Heart left ventricle (tissue), 16 donors: ENCODE data around the gene C5. TPM values are rescaled to one million over a fixed set of nuclear protein-coding genes. Genes with fewer than 3 reads are reported as not detected.

ENCODE experiments used
- ATAC-seq, 4 donors: fragments of 200-7000 bp; cut with Tn5 transposase; one replicate each; pipeline ENCODE4 v1.9.1; 2020 to 2022; ENCODE audit warnings: moderate library complexity in 4 of 4, mild to moderate bottlenecking in 3 of 4, moderate number of reproducible peaks in 1 of 4
- DNase-seq, 5 donors: peaks; one replicate each; pipeline ENCODE4 v3.0.0-alpha.2; 2020
- H3K27ac ChIP-seq, 12 donors: fragments of 200-600 bp; sonication (generic) in 4 of 12; one replicate each; pipeline versions ENCODE4 v1.5.0 to v1.8.0; 2016 to 2022; ENCODE audit warnings: mild to moderate bottlenecking in 2 of 12
- H3K27me3 ChIP-seq, 9 donors: fragments of 200-600 bp; sonication (generic) in 2 of 9; one replicate each; pipeline versions ENCODE4 v1.5.1 to v1.8.0; 2016 to 2022; ENCODE audit warnings: mild to moderate bottlenecking in 3 of 9
- H3K36me3 ChIP-seq, 9 donors: fragments of 200-600 bp; sonication (generic) in 2 of 9; one replicate each; pipeline versions ENCODE4 v1.5.0 to v1.8.0; 2018 to 2022; ENCODE audit warnings: mild to moderate bottlenecking in 2 of 9
- H3K4me1 ChIP-seq, 12 donors: fragments of 200-600 bp; sonication (generic) in 4 of 12; one replicate each; pipeline versions ENCODE4 v1.5.0 to v1.8.0; 2016 to 2022; ENCODE audit warnings: mild to moderate bottlenecking in 3 of 12
- H3K4me3 ChIP-seq, 12 donors: fragments of 200-600 bp; sonication (generic) in 4 of 12; one replicate each; pipeline versions ENCODE4 v1.5.0 to v1.8.0; 2017 to 2022; ENCODE audit warnings: mild to moderate bottlenecking in 9 of 12, moderate library complexity in 4 of 12
- H3K9me3 ChIP-seq, 12 donors: fragments of 200-600 bp; sonication (generic) in 4 of 12; one replicate each; pipeline versions ENCODE4 v1.5.0 to v1.8.0; 2016 to 2022; ENCODE audit warnings: mild to moderate bottlenecking in 1 of 12
- POLR2A ChIP-seq, 2 donors: fragments of 450-650 bp; IDR thresholded peaks; one replicate each; pipeline ENCODE4 v1.6.1; 2017; ENCODE audit warnings: antibody characterized with exemption in 2 of 2, mild to moderate bottlenecking in 2 of 2, moderate library complexity in 2 of 2
- WGBS, 4 donors: extraction: QIAGEN DNeasy Blood & Tissue Kit in 2 of 4; methylation state at CpG; one replicate each; pipeline versions ENCODE4 v1.1.5 to v1.1.7; 2013 to 2018; 5-methylcytosine and 5-hydroxymethylcytosine counted together
- intact Hi-C, 10 donors: fragments of 100-400 bp; cut with DNase I; formaldehyde crosslinking; loops; one replicate each; pipeline versions ENCODE4 v1.11.1 to v1.14.2; 2022
- polyA plus RNA-seq, 2 donors: library from polyadenylated mRNA; stranded (reverse); fragments of 200-250 nt; gene quantifications; one replicate each; pipeline ENCODE4 v1.2.3, GENCODE V29; 2013
- total RNA-seq, 9 donors: library from RNA; depleted of rRNA in 2 of 9; stranded (reverse); fragments of >200 nt in 2 of 9; fragmentation: NEBNext Ultra II Directional in 3 of 9; extraction: Animal tissue kit (Norgen Biotek cat#: 25700) in 3 of 9; gene quantifications; one replicate each; pipeline versions ENCODE4 v1.1.0 to v1.2.4, GENCODE V29; 2016 to 2023
- TF ChIP-seq, protein P1 (sequence below), 12 donors: fragments of 200-600 bp; sonication (generic) in 4 of 12; IDR thresholded peaks; one replicate each; pipeline versions ENCODE4 v1.5.0 to v1.8.0; 2018 to 2022; ENCODE audit warnings: antibody characterized with exemption in 12 of 12, mild to moderate bottlenecking in 5 of 12
- donor health status: ischemic (EF 13 %, LVEDD 7.1; RV severe dilation, severe dysfunction).
- donor health status: healthy with polysubstance abuse.
- donor health status: DM: no; HTN: yes; CAD: no.
- donor health status: DM: no; HTN: no; CAD: no.
- donor health status: ischemic (EF 25% LVEDD 6.9; RV normal size, moderate dysfunction).
- donor health status: ischemic (EF 25% LVEDD 5.7; RV mildly dilated, moderate dysfunction).
- donor health status: healthy.
- donor health status: DM: yes; HTN: yes; CAD: no.
- donor health status: ischemic (EF 35%, LVEDD 5.7; RV mildly dilated, moderate dysfunction).
- donor health status: nonischemic (EF 11% LVEDD 7.7; RV severe dilation, severe dysfunction).
- donor health status: DM: yes; HTN: yes; CAD: no.
- donor health status: PGD.
- donor health status: ischemic (EF 29% LVEDD 5.4; RV normal size, mild dysfunction).
- donor health status: nonischemic (EF 23%, LVEDD 6.1; RV moderate dilation, normal function).

The C5 gene
- total and polyA plus RNA-seq, 11 donors: 0.32 to 1.8 (median 0.54) TPM

DNA sequence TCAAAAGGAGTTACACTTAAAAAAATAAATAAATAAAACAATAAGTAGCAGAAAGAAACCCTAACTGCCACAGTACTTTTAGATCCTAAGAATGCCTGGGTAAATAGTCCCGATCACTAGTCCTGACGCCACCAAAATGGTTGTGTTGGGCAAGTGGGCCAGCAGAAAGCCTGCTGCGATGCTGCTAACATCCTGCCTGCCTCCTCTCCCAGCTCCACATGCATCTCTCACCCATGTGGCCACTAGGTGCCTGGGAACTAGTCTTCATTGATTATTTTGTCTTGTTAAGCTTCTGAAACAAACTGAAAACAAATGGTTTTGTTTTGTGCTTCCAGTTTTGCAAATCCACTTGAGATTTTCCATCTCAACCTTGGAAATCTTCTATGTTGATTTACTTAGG, 69.1 kb downstream of the C5 start:
- intact Hi-C loops: loop anchor here in 5 of 10 donors (5.0 to 10.0 kb wide), 5 partner anchors 81 to 424 kb away; partner anchors contain the start of gene CNTRL (in 1 of the 5)
- peaks cover 0 to 7% (median 0%) of the 10 kb centered on the region in 12 donors for H3K4me1 ChIP-seq
- H3K4me3 ChIP-seq: no peak overlapping the region
- WGBS, 4 donors: 89 to 94% (median 92%) methylated on average over 3 of the region's 3 CpGs
- H3K27ac ChIP-seq: no peak overlapping the region
- no peaks in the 10 kb centered on the region for H3K27me3 ChIP-seq
- TF ChIP-seq, protein P1, sequence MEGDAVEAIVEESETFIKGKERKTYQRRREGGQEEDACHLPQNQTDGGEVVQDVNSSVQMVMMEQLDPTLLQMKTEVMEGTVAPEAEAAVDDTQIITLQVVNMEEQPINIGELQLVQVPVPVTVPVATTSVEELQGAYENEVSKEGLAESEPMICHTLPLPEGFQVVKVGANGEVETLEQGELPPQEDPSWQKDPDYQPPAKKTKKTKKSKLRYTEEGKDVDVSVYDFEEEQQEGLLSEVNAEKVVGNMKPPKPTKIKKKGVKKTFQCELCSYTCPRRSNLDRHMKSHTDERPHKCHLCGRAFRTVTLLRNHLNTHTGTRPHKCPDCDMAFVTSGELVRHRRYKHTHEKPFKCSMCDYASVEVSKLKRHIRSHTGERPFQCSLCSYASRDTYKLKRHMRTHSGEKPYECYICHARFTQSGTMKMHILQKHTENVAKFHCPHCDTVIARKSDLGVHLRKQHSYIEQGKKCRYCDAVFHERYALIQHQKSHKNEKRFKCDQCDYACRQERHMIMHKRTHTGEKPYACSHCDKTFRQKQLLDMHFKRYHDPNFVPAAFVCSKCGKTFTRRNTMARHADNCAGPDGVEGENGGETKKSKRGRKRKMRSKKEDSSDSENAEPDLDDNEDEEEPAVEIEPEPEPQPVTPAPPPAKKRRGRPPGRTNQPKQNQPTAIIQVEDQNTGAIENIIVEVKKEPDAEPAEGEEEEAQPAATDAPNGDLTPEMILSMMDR (IDR thresholded peaks at IDR 0.05): no peak
- no peak for TF ChIP-seq POLR2A (IDR thresholded peaks at IDR 0.05)
- no peaks in the 10 kb centered on the region for H3K9me3 ChIP-seq
- H3K36me3 ChIP-seq: peaks cover 0 to 5% (median 0%) of the 10 kb centered on the region in 9 donors
- no peak for ATAC-seq
- no peak for DNase-seq

DNA sequence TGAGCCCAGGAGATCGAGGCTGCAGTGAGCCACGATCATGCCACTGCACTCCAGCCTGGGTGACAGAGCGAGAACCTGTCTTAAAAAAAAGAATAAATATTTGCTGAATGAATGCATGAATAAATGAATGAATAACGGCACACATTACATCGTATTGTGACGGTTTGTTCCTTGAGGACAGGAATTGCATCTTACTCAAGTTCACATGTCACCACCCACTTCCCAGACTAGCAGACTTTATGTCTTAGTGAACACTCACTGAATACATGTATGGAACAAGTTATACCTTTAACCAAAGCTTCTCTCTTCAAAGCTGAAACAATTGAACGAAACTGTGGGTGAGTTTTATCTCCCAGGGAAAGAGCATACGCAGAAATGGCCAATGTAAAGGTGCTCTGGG, 70.3 kb downstream of the C5 start:
- Histone ChIP-seq H3K4me3 (no peak overlapping the region), H3K9me3 (no peaks in the 10 kb centered on the region), H3K36me3 (peaks cover 0 to 5% (median 0%) of the 10 kb centered on the region in 9 donors), H3K27ac (no peak overlapping the region), H3K4me1 (peaks cover 0 to under 1% (median 0%) of the 10 kb centered on the region in 12 donors), H3K27me3 (no peaks in the 10 kb centered on the region)
- TF ChIP-seq, protein P1 (IDR thresholded peaks at IDR 0.05): no peak
- TF ChIP-seq POLR2A (IDR thresholded peaks at IDR 0.05): no peak
- 90 to 93% (median 91%) methylated on average over 8 of the region's 8 CpGs for WGBS, 4 donors
- intact Hi-C loops: loop anchor here in 5 of 10 donors (5.0 to 10.0 kb wide), 5 partner anchors 83 to 425 kb away; partner anchors contain the start of gene CNTRL (in 1 of the 5)
- no peak for DNase-seq
- no peak for ATAC-seq

DNA sequence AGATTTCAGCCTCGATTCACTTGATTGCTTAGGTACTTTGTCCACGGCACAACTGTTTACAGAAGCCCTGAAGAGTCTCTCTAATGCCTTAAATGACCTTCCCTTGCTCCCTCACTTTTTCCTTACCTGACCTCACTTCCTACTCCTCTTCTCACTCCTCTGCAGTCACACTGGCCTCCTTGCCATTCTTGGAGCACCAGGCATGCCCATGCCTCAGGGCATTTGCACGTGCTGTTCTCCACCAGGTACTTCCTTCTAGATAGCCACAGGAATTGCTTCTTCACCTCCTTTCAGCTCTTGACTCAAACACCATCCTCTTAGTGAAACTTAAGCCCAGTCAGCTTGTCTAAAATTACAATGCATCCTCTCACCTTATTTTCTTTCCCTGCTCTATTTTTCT, 71.1 kb downstream of the C5 start:
- no peak for ATAC-seq
- no peaks in the 10 kb centered on the region for H3K27me3 ChIP-seq
- peaks cover 0 to 5% (median 0%) of the 10 kb centered on the region in 9 donors for H3K36me3 ChIP-seq
- peaks cover 0 to 4% (median 0%) of the 10 kb centered on the region in 12 donors for H3K4me1 ChIP-seq
- H3K9me3 ChIP-seq: no peaks in the 10 kb centered on the region
- no peak for DNase-seq
- no peak overlapping the region for H3K4me3 ChIP-seq
- TF ChIP-seq, protein P1 (IDR thresholded peaks at IDR 0.05): no peak
- TF ChIP-seq POLR2A (IDR thresholded peaks at IDR 0.05): no peak
- no peak overlapping the region for H3K27ac ChIP-seq
- WGBS, 4 donors: 87 to 90% (median 89%) methylated on average over 3 of the region's 3 CpGs
- intact Hi-C loops: loop anchor here in 1 of 10 donors (5.0 kb wide), 1 partner anchor 418 kb away; no protein-coding TSS in a partner anchor

DNA sequence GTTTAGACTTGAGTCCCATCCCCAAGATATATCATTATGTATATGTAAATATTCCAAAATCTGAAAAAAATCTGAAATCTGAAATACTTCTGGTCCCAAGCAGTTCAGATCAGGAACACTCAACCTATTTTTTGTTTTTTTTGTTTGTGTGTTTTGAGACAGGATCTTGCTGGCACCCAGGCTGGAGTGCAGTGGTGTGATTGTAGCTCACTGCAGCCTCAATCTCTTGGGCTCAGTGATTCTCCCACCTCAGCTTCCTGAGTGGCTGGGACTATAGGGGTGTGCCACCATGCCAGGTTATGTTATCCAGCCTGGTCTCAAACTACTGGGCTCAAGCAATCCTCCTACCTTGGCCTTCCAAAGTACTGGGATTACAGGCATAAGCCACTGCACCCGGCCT, 72.8 kb downstream of the C5 start:
- intact Hi-C loops: loop anchor here in 1 of 10 donors (5.0 kb wide), 1 partner anchor 420 kb away; no protein-coding TSS in a partner anchor
- Histone ChIP-seq H3K9me3 (no peaks in the 10 kb centered on the region), H3K27ac (no peak overlapping the region), H3K36me3 (peaks cover 0 to 5% (median 0%) of the 10 kb centered on the region in 9 donors), H3K4me1 (peaks cover 0 to 4% (median 0%) of the 10 kb centered on the region in 12 donors), H3K4me3 (no peak overlapping the region), H3K27me3 (no peaks in the 10 kb centered on the region)
- DNase-seq: no peak
- WGBS, 4 donors: 0 to 57% (median 23%) methylated on average over 1 of the region's 1 CpG
- ATAC-seq: no peak
- TF ChIP-seq POLR2A (IDR thresholded peaks at IDR 0.05): no peak
- TF ChIP-seq, protein P1 (IDR thresholded peaks at IDR 0.05): no peak
